Neural progenitor cell (in vitro differentiated cells): ENCODE data around the gene KANSL3. TPM values are rescaled to one million over a fixed set of nuclear protein-coding genes. Genes with fewer than 3 reads are reported as not detected.

Experiments
- DNase-seq: peaks from one replicate; pipeline ENCODE4 v3.0.0-alpha.2; 2016; ENCODE audit warnings: low spot score
- H2AFZ ChIP-seq: fragments of 200-600 bp; sonication (generic); replicated peaks from 2 replicates; pipeline ENCODE4 v1.6.1; 2016; ENCODE audit warnings: antibody characterized with exemption
- H3F3A ChIP-seq: fragments of 200-600 bp; sonication (generic); 2 replicates; pipeline ENCODE4 v1.6.1; 2016; ENCODE audit warnings: antibody characterized with exemption, low read depth
- H3K27ac ChIP-seq: fragments of 200-600 bp; sonication (generic); 2 replicates; pipeline ENCODE4 v1.5.1; 2016; ENCODE audit warnings: mild to moderate bottlenecking
- H3K27me3 ChIP-seq: fragments of 200-600 bp; sonication (generic); 2 replicates; pipeline ENCODE4 v1.6.1; 2016; ENCODE audit warnings: mild to moderate bottlenecking, moderate library complexity
- H3K36me3 ChIP-seq: fragments of 200-600 bp; sonication (generic); 2 replicates; pipeline ENCODE4 v1.5.1; 2016
- H3K4me1 ChIP-seq: fragments of 200-600 bp; sonication (generic); 2 replicates; pipeline ENCODE4 v1.6.1; 2016; ENCODE audit warnings: mixed run types
- H3K4me2 ChIP-seq: fragments of 200-600 bp; sonication (generic); 2 replicates; pipeline ENCODE4 v1.6.1; 2016
- H3K4me3 ChIP-seq: fragments of 200-600 bp; sonication (generic); 2 replicates; pipeline ENCODE4 v1.5.1; 2016
- H3K79me2 ChIP-seq: fragments of 200-600 bp; sonication (generic); 2 replicates; pipeline ENCODE4 v1.6.1; 2016; ENCODE audit warnings: low read depth
- H3K9ac ChIP-seq: fragments of 200-600 bp; sonication (generic); 2 replicates; pipeline ENCODE4 v1.6.1; 2016
- H3K9me3 ChIP-seq: fragments of 200-600 bp; sonication (generic); 2 replicates; pipeline ENCODE4 v1.5.1; 2016; ENCODE audit warnings: low read depth
- H4K20me1 ChIP-seq: fragments of 200-600 bp; sonication (generic); 2 replicates; pipeline ENCODE4 v1.6.1; 2016; ENCODE audit warnings: low read depth
- H3K27ac Mint-ChIP-seq: 3 replicates; pipeline ENCODE4 v1.8.0; 2021; ENCODE audit warnings: mixed read lengths
- H3K27me3 Mint-ChIP-seq: 2 replicates; pipeline ENCODE4 v1.8.0; 2022; ENCODE audit warnings: low read depth, mild to moderate bottlenecking, inconsistent platforms, moderate library complexity, mixed read lengths; ENCODE audit not compliant: insufficient read depth
- H3K36me3 Mint-ChIP-seq: 3 replicates; pipeline ENCODE4 v1.8.0; 2021; ENCODE audit warnings: mixed read lengths
- H3K4me1 Mint-ChIP-seq: 3 replicates; pipeline ENCODE4 v1.8.0; 2021; ENCODE audit warnings: mixed read lengths
- H3K4me3 Mint-ChIP-seq: 3 replicates; pipeline ENCODE4 v1.8.0; 2021; ENCODE audit warnings: mild to moderate bottlenecking, moderate library complexity, mixed read lengths
- H3K9me3 Mint-ChIP-seq: 3 replicates; pipeline ENCODE4 v1.8.0; 2020; ENCODE audit warnings: mixed read lengths
- CTCF ChIP-seq: fragments of 200-600 bp; sonication (generic); IDR thresholded peaks from 2 replicates; pipeline ENCODE4 v1.5.1; 2017; ENCODE audit warnings: antibody characterized with exemption, mild to moderate bottlenecking
- EZH2 ChIP-seq: fragments of 200-600 bp; sonication (generic); IDR thresholded peaks from 2 replicates; pipeline ENCODE4 v1.6.1; 2017; ENCODE audit warnings: antibody characterized with exemption, mild to moderate bottlenecking, moderate library complexity
- EZH2phosphoT487 ChIP-seq: fragments of 200-600 bp; sonication (generic); IDR thresholded peaks from 2 replicates; pipeline ENCODE4 v1.6.1; 2017; ENCODE audit warnings: antibody characterized with exemption
- total RNA-seq: library from RNA; depleted of rRNA; stranded (reverse); fragments of >200 nt; gene quantifications from 2 replicates; pipeline ENCODE4 v1.2.3, GENCODE V29; 2015; ENCODE audit warnings: low replicate concordance

The KANSL3 gene
- total RNA-seq, 1 donor from 2014 or later, result 32.9 TPM

- no peak overlapping the region for H3K4me3 ChIP-seq
- DNase-seq, result no peak
- no peak overlapping the region for H3K4me2 ChIP-seq
- Mint-ChIP-seq H3K9me3 (no peaks in the 10 kb centered on the region), H3K4me3 (no peak overlapping the region), H3K27ac (no peak overlapping the region), H3K4me1 (peaks cover 11% of the 10 kb centered on the region), H3K27me3 (peaks cover 4% of the 10 kb centered on the region), H3K36me3 (no peaks in the 10 kb centered on the region)
- H3K36me3 ChIP-seq, result no peaks in the 10 kb centered on the region
- no peaks in the 10 kb centered on the region for H4K20me1 ChIP-seq
- H3K9me3 ChIP-seq, result no peaks in the 10 kb centered on the region
- H3K9ac ChIP-seq, result no peak overlapping the region
- TF ChIP-seq EZH2phosphoT487, result no peak
- TF ChIP-seq EZH2, result no peak
- H2AFZ ChIP-seq, result no peak overlapping the region
- H3K27me3 ChIP-seq, result no peaks in the 10 kb centered on the region
- peaks cover under 1% of the 10 kb centered on the region for H3F3A ChIP-seq
- no peak overlapping the region for H3K27ac ChIP-seq
- peaks cover 10% of the 10 kb centered on the region for H3K4me1 ChIP-seq
- no peaks in the 10 kb centered on the region for H3K79me2 ChIP-seq
Observed at GRCh38 chr2:96684883-96685576, 46.9 kb upstream of the KANSL3 start.

- no peak for TF ChIP-seq CTCF
- TF ChIP-seq EZH2, result no peak
- no peak for TF ChIP-seq EZH2phosphoT487
- Mint-ChIP-seq H3K4me3 (no peak overlapping the region), H3K27me3 (peaks cover 7% of the 10 kb centered on the region), H3K36me3 (no peaks in the 10 kb centered on the region), H3K9me3 (no peaks in the 10 kb centered on the region), H3K4me1 (peaks cover 17% of the 10 kb centered on the region), H3K27ac (no peak overlapping the region)
- Histone ChIP-seq H3K27me3 (no peaks in the 10 kb centered on the region), H3K9me3 (no peaks in the 10 kb centered on the region), H2AFZ (no peak overlapping the region), H3K36me3 (no peaks in the 10 kb centered on the region), H3K27ac (no peak overlapping the region), H3K4me1 (peaks cover 14% of the 10 kb centered on the region), H3K4me2 (no peak overlapping the region), H3K4me3 (no peak overlapping the region), H4K20me1 (no peaks in the 10 kb centered on the region), H3F3A (peaks cover 7% of the 10 kb centered on the region), H3K9ac (no peak overlapping the region), H3K79me2 (no peaks in the 10 kb centered on the region)
- no peak for DNase-seq
Observed at GRCh38 chr2:96683972-96684820, 46.1 kb upstream of the KANSL3 start.

GRCh38 chr2:96683307-96683706, 45.2 kb upstream of the KANSL3 start:
- H3K4me3 Mint-ChIP-seq, result no peak overlapping the region
- DNase-seq, result no peak
- H3K79me2 ChIP-seq, result no peaks in the 10 kb centered on the region
- H2AFZ ChIP-seq, result no peak overlapping the region
- H3K36me3 Mint-ChIP-seq, result no peaks in the 10 kb centered on the region
- no peak overlapping the region for H3K4me3 ChIP-seq
- no peak overlapping the region for H3K9ac ChIP-seq
- peaks cover 7% of the 10 kb centered on the region for H3F3A ChIP-seq
- TF ChIP-seq CTCF (no peak), EZH2 (no peak), EZH2phosphoT487 (no peak)
- H3K27me3 Mint-ChIP-seq, result peaks cover 7% of the 10 kb centered on the region
- peaks cover 14% of the 10 kb centered on the region for H3K4me1 ChIP-seq
- no peaks in the 10 kb centered on the region for H4K20me1 ChIP-seq
- H3K27ac Mint-ChIP-seq, result peak overlapping the region; percentile 57
- H3K4me1 Mint-ChIP-seq, result peaks cover 17% of the 10 kb centered on the region
- no peak overlapping the region for H3K4me2 ChIP-seq
- no peaks in the 10 kb centered on the region for H3K9me3 ChIP-seq
- H3K27ac ChIP-seq, result no peak overlapping the region
- no peaks in the 10 kb centered on the region for H3K36me3 ChIP-seq
- H3K27me3 ChIP-seq, result no peaks in the 10 kb centered on the region
- H3K9me3 Mint-ChIP-seq, result no peaks in the 10 kb centered on the region
